Mucosa of descending colon (tissue), 3 donors: ENCODE data around the gene TMEM81. TPM values are rescaled to one million over a fixed set of nuclear protein-coding genes. Genes with fewer than 3 reads are reported as not detected.

Experiments
- ATAC-seq: fragments of 200-7000 bp; cut with Tn5 transposase; one replicate; pipeline ENCODE4 v1.9.1; 2020; ENCODE audit warnings: mild to moderate bottlenecking, moderate library complexity
- DNase-seq, 3 donors: peaks; one replicate each; pipeline ENCODE4 v3.0.0-alpha.2; 2020
- H3K36me3 ChIP-seq: fragments of 200-600 bp; one replicate; pipeline ENCODE4 v1.8.0; 2021; ENCODE audit warnings: low read depth, mild to moderate bottlenecking
- H3K4me1 ChIP-seq: fragments of 200-600 bp; one replicate; pipeline ENCODE4 v1.8.0; 2021; ENCODE audit warnings: low read depth, mild to moderate bottlenecking
- H3K4me3 ChIP-seq: fragments of 200-600 bp; one replicate; pipeline ENCODE4 v1.8.0; 2021; ENCODE audit warnings: mild to moderate bottlenecking
- H3K9me3 ChIP-seq: fragments of 200-600 bp; one replicate; pipeline ENCODE4 v1.8.0; 2021; ENCODE audit warnings: mild to moderate bottlenecking
- CTCF ChIP-seq: fragments of 200-600 bp; IDR thresholded peaks from one replicate; pipeline ENCODE4 v1.8.0; 2022; ENCODE audit warnings: antibody characterized with exemption, mild to moderate bottlenecking
- intact Hi-C, 2 donors: fragments of 100-400 bp; cut with DNase I in 1 of 2; cut with micrococcal nuclease in 1 of 2; formaldehyde crosslinking; loops; one replicate each; pipeline versions ENCODE4 v1.11.0 to v1.11.1; 2022; cut with DNase I, micrococcal nuclease
- long read RNA-seq, 2 donors: library from polyadenylated mRNA; unstranded; transcript quantifications; one replicate each; pipeline ENCODE4 v2.0.0, GENCODE V29; 2019 to 2021
- total RNA-seq, 3 donors: library from RNA; stranded (reverse); fragmentation: NEBNext Ultra II Directional in 2 of 3; extraction: Animal tissue kit (Norgen Biotek cat#: 25700) in 2 of 3; gene quantifications; one replicate each; pipeline versions ENCODE4 v1.2.1 to v1.2.4, GENCODE V29; 2021 to 2023
- donor health status: DM: no; HTN: no; CAD: no; lungs with moderate emphysema.
- donor health status: DM: no; HTN: no; CAD: no.
- donor health status: DM: no; HTN: yes; CAD: no.

Gene TMEM81
- 1 to 10 TPM; 1.9 to 3.8 (median 2.3) TPM for total RNA-seq
- long read RNA-seq, donor 1: 0 reads
- long read RNA-seq, donor 2: 0 reads

- intact Hi-C loops: no loop called here
- H3K4me1 ChIP-seq: no peaks in the 10 kb centered on the region
- ATAC-seq (no peak), DNase-seq (no peak)
- H3K4me3 ChIP-seq: no peak within 1 kb of the TSS
- no peaks in the 10 kb centered on the region for H3K9me3 ChIP-seq
- no peaks in the 10 kb centered on the region for H3K36me3 ChIP-seq
- no peak for TF ChIP-seq CTCF
Measured at GRCh38 chr1:205084360-205084759, at the start of gene TMEM81. Gene TMEM81, minus strand, starts transcription at chr1:205084460. Its CDS starts 140 bp downstream, at chr1:205084320.

- no peak for TF ChIP-seq CTCF
- no peaks in the 10 kb centered on the region for H3K4me1 ChIP-seq
- DNase-seq: no peak
- intact Hi-C loops: no loop called here
- no peaks in the 10 kb centered on the region for H3K9me3 ChIP-seq
- H3K4me3 ChIP-seq: no peak overlapping the region
- H3K36me3 ChIP-seq: no peaks in the 10 kb centered on the region
- no peak for ATAC-seq
Measured at GRCh38 chr1:205133287-205133686, 49.0 kb upstream of the TMEM81 start.

GRCh38 chr1:205129447-205130029 is 45.3 kb upstream of the TMEM81 start:
- TF ChIP-seq CTCF: no peak
- DNase-seq (no peak), ATAC-seq (no peak)
- no peaks in the 10 kb centered on the region for H3K9me3 ChIP-seq
- H3K4me3 ChIP-seq: no peak overlapping the region
- intact Hi-C loops: no loop called here
- H3K36me3 ChIP-seq: no peaks in the 10 kb centered on the region
- H3K4me1 ChIP-seq: no peaks in the 10 kb centered on the region

- intact Hi-C loops: no loop called here
- peaks cover under 1% of the 10 kb centered on the region for H3K4me1 ChIP-seq
- TF ChIP-seq CTCF: no peak
- ATAC-seq: no peak
- no peak for DNase-seq
- no peak overlapping the region for H3K4me3 ChIP-seq
- H3K36me3 ChIP-seq: no peaks in the 10 kb centered on the region
- H3K9me3 ChIP-seq: no peaks in the 10 kb centered on the region
Measured at GRCh38 chr1:205128050-205128449, 43.8 kb upstream of the TMEM81 start.

- DNase-seq (no peak), ATAC-seq (no peak)
- Histone ChIP-seq H3K36me3 (no peaks in the 10 kb centered on the region), H3K4me1 (peaks cover 4% of the 10 kb centered on the region), H3K4me3 (no peak overlapping the region), H3K9me3 (no peaks in the 10 kb centered on the region)
- intact Hi-C loops: no loop called here
- no peak for TF ChIP-seq CTCF
Measured at GRCh38 chr1:205127646-205128045, 43.4 kb upstream of the TMEM81 start.

- Histone ChIP-seq H3K4me3 (no peak overlapping the region), H3K36me3 (no peaks in the 10 kb centered on the region), H3K4me1 (peaks cover 18% of the 10 kb centered on the region), H3K9me3 (no peaks in the 10 kb centered on the region)
- TF ChIP-seq CTCF: no peak
- ATAC-seq: no peak
- intact Hi-C loops: no loop called here
- DNase-seq: no peak
Measured at GRCh38 chr1:205124726-205125125, 40.5 kb upstream of the TMEM81 start.
